Measurements from ENCODE around the gene HVCN1.
"Not testable (repeated sequence)": the region's sequence is repeated elsewhere in the genome, so short reads cannot be mapped to it uniquely, and the experiment has no call there.

The HVCN1 gene

GRCh38 chr12:110616471-110617115 lies 72.3 kb downstream of the HVCN1 start:
- TF ChIP-seq CTCF (conservative IDR thresholded peaks at IDR 0.05; ENCODE audit: low read depth, low read length) = no peak
- no peak for DNase-seq (ENCODE audit: low read depth)
- H3K4me3 ChIP-seq (ENCODE audit: low read length) = no peak overlapping the region

DNA sequence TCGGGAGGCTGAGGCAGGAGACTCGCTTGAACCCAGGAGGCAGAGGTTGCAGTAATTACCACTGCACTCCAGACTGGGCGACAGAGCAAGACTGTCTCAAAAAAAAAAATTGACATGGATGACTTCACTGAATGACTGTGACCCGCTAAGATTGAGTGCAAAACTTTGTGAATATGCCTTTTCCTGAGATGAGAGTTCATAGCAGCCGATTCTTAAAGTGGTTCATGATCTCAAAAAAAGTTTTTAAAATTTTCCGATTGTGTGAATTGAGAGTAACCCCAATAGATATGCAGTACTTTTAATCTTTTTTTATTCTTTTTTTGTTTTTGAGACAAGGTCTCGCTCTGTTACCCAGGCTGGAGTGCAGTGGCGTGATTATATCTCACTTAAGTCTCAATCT lies 73.7 kb downstream of the HVCN1 start:
- no peak for TF ChIP-seq CTCF (conservative IDR thresholded peaks at IDR 0.05; ENCODE audit: low read depth, low read length)
- no peak overlapping the region for H3K4me3 ChIP-seq (ENCODE audit: low read length)
- DNase-seq (ENCODE audit: low read depth) = no peak

DNA sequence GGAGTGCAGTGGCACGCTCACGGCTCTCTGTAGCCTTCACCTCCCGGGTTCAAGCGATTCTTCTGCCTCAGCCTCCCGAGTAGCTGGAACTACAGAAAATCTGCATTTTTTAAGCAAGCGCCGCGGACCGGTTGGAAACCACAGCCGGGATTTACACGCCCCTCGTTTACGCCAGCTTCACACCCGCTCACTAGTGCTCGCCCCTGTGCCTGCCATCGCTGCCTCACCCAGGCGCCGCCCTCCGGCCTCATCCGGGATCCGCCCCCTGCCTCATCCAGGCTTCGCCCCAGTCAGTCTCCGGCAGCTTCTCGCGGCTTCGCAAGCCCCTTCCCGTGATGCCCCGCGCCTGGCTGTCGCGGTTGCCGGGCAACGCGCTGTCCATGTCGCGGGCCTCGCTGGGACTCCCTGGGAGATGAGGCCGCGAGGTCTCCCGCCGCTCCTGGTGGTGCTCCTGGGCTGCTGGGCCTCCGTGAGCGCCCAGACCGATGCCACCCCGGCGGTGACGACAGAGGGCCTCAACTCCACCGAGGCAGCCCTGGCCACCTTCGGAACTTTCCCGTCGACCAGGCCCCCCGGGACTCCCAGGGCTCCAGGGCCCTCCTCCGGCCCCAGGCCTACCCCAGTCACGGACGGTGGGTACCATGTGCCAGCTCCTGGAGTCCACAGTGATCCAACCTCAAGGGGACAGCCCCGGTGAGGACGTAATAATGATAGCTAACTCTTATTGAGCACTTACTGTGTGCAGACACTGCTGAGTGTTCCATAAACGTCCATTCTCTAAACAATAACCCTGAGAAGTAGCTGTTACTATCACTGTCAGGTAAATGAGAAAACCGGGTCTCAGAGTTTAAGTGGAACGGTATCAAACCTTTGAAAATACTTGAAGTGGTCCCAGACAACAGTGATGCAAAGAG lies 74.9 kb downstream of the HVCN1 start, which contains the start of gene TCTN1:
Gene TCTN1 (plus strand): TSS at position 359 of the 914 bp plus-strand sequence. CDS start 54 bp downstream, at position 413.
- DNase-seq (ENCODE audit: low read depth) = peak; percentile 76
- H3K4me3 ChIP-seq (ENCODE audit: low read length) = peak within 1 kb of the TSS; percentile 73
- no peak for TF ChIP-seq CTCF (conservative IDR thresholded peaks at IDR 0.05; ENCODE audit: low read depth, low read length)

- no peak for DNase-seq (ENCODE audit: low read depth)
- H3K4me3 ChIP-seq (ENCODE audit: low read length) = peak overlapping the region; percentile 73
- no peak for TF ChIP-seq CTCF (conservative IDR thresholded peaks at IDR 0.05; ENCODE audit: low read depth, low read length)
Measured at GRCh38 chr12:110613071-110613770, 75.7 kb downstream of the HVCN1 start.

GRCh38 chr12:110606253-110606611 lies 82.7 kb downstream of the HVCN1 start:
- no peak for TF ChIP-seq CTCF (conservative IDR thresholded peaks at IDR 0.05; ENCODE audit: low read depth, low read length)
- no peak overlapping the region for H3K4me3 ChIP-seq (ENCODE audit: low read length)
- DNase-seq (ENCODE audit: low read depth) = no peak

DNA sequence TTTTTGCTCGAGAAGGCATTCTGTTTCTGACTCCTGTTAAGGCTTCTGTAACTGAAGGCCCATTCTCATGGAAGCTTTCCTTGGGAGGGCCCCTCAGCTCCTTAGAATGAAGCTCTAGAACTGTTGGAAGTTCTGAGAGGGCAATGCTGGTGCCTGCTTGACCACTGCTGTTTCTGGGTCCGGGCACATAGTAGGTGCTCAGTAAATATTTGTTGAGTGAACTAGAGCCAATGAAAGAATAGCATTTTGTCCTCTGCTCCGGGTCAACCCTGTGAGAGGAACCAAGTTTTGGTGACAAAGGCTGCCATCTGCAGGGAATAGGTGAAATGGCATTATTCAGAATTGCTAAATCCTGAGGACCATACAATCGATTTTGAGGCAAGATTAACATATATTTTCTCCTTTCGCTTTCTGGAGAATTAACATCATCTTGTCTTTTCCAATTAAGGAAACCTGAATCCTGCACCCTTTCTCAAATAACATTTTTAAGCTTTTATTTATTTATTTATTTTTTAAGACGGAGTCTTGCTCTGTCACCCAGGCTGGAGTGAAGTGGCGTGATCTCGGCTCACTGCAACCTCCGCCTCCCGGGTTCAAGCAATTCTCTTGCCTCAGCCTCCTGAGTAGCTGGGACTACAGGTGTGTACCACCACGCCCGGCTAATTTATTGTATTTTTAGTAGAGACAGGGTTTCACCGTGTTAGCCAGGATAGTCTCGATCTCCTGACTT lies 86.7 kb downstream of the HVCN1 start:
- not testable (repeated sequence) for DNase-seq (ENCODE audit: low read depth); H3K4me3 ChIP-seq (ENCODE audit: low read length)
- peak; percentile 78 for TF ChIP-seq CTCF (conservative IDR thresholded peaks at IDR 0.05; ENCODE audit: low read depth, low read length)
